ENCODE measurements around the gene NLGN4Y.

- TF ChIP-seq POLR2A (IDR thresholded peaks at IDR 0.05) (no peak), CTCF (IDR thresholded peaks at IDR 0.05) (no peak)
Measured at GRCh38 chrY:14504592-14504991, 19.7 kb upstream of the NLGN4Y start.
